BJ (cell line): ENCODE data around the gene ADAT3. TPM values are rescaled to one million over a fixed set of nuclear protein-coding genes. Genes with fewer than 3 reads are reported as not detected.

ENCODE experiments used
- CTCF ChIA-PET: fragments of 350-600 bp; formaldehyde crosslinking; extraction: SDS; loops from one replicate; lab custom pipeline; 2021; ENCODE audit warnings: antibody characterized with exemption, inconsistent platforms; lab: Yijun Ruan, JAX
- POLR2A ChIA-PET: fragments of 300-600 bp; sonication (Branson Sonifier 250); formaldehyde crosslinking; extraction: SDS; loops from one replicate; lab custom pipeline; 2021; ENCODE audit warnings: antibody characterized with exemption; lab: Charles Lee
- DNase-seq: peaks from one replicate; pipeline ENCODE4 v3.0.0-alpha.2; 2011; ENCODE audit warnings: low read depth
- H3K27me3 ChIP-seq: 2 replicates; pipeline ENCODE4 v1.6.0; 2011; ENCODE audit warnings: low read length; ENCODE audit not compliant: control insufficient read depth, insufficient read depth
- H3K36me3 ChIP-seq: 2 replicates; pipeline ENCODE4 v1.5.1; 2011; ENCODE audit warnings: low read length; ENCODE audit not compliant: control insufficient read depth, insufficient read depth
- H3K4me3 ChIP-seq: 2 replicates; pipeline ENCODE4 v1.5.1; 2011; ENCODE audit warnings: low read depth, mild to moderate bottlenecking, control low read depth, low read length
- polyA plus RNA-seq: library from polyadenylated mRNA; depleted of rRNA; stranded (reverse); fragments of >200 nt; gene quantifications from 2 replicates; pipeline ENCODE4 v1.2.3, GENCODE V29; 2011
- TF ChIP-seq, protein P1 (sequence below): IDR thresholded peaks from 2 replicates; pipeline ENCODE4 v1.5.1; 2011; ENCODE audit warnings: low read depth, mild to moderate bottlenecking, control low read depth, inconsistent platforms, low read length, moderate library complexity; ENCODE audit not compliant: insufficient read depth

ADAT3 gene
- polyA plus RNA-seq, 1 experiment = 0.64 TPM

DNA sequence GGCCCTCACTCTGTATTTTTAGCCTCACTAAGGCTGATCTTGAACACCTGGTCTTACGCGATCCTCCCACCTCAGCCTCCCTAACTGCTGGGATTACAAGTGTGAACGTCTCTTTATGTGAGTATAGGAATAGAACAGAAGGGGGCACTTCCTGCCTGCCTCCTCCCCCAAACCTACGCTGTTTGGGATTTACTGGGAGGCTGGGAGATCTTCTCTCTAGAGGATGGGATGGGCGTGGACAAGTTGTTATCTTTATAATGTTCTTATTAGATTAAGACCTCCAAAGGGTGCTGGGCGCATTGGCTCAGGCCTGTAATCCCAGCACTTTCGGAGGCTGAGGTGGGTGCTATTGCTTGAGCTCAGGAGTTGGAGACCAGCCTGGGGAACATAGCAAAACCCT, 32.9 kb downstream of the ADAT3 start:
- H3K36me3 ChIP-seq = no peaks in the 10 kb centered on the region
- ChIA-PET CTCF (interaction anchor here (1.5 kb wide), 1 partner anchor 8 kb away, joined by 7 read pairs; no protein-coding TSS in a partner anchor), POLR2A (no interaction called here)
- DNase-seq = no peak
- TF ChIP-seq, protein P1, sequence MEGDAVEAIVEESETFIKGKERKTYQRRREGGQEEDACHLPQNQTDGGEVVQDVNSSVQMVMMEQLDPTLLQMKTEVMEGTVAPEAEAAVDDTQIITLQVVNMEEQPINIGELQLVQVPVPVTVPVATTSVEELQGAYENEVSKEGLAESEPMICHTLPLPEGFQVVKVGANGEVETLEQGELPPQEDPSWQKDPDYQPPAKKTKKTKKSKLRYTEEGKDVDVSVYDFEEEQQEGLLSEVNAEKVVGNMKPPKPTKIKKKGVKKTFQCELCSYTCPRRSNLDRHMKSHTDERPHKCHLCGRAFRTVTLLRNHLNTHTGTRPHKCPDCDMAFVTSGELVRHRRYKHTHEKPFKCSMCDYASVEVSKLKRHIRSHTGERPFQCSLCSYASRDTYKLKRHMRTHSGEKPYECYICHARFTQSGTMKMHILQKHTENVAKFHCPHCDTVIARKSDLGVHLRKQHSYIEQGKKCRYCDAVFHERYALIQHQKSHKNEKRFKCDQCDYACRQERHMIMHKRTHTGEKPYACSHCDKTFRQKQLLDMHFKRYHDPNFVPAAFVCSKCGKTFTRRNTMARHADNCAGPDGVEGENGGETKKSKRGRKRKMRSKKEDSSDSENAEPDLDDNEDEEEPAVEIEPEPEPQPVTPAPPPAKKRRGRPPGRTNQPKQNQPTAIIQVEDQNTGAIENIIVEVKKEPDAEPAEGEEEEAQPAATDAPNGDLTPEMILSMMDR = no peak
- H3K4me3 ChIP-seq = no peak overlapping the region
- no peaks in the 10 kb centered on the region for H3K27me3 ChIP-seq

DNA sequence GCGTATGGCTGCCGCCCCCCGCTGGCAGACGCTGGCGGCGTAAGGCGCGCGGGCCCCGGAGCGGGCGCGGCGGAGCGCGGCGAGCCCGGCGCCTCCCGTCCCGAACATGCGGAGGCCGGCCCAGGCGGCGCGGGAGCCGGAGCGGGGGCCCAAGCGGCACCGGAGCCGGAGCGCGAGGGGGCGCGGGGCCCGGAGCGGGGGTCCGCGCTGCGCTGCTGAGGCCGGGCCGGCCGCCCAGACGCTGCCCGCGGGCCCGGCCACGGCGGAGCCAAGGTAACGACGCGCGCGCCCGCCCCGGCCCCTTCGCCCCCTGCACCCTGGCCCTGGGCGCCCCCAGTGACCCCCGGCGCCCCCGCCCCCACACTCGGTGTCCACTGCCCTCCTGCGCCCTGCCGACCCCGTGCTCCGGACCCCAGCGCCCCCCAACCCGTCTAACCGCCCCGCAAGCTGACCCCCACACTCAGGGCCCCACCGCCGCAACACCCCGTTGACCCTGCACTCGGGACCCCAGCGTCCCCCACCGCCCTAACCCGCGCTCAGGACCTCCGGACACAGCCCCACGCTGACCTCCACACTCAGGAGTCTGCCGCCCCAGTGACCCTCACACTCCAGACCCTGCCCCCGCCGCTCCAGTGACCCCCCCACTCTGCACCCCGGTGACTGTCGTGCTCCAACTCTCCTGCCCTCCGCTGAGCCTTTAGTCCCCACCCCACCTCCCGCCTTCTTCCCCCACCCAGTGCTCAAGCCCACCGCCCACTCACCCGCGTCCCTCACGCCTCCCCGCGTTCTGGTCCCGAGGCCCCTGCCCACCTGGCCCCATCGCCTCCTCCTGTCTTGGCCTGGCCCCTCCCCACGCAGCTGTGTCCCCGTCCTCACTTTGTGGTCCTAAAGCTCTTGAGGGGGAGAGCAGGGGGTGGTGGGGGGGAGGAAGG, 36.2 kb downstream of the ADAT3 start, which contains the start of gene CSNK1G2:
CSNK1G2 (plus strand) TSS at position 27 of the 932 bp plus-strand sequence. CDS start 28,601 bp downstream, outside the sequence.
- no peaks in the 10 kb centered on the region for H3K27me3 ChIP-seq
- H3K36me3 ChIP-seq = no peaks in the 10 kb centered on the region; the same call in 1 of the 2 replicates
- ChIA-PET CTCF (interaction anchor here (1.2 kb wide), 1 partner anchor 92 kb away, joined by 4 read pairs; the partner anchor contains the start of gene REXO1), POLR2A (no interaction called here)
- DNase-seq = no peak
- TF ChIP-seq, protein P1 = no peak
- peak within 1 kb of the TSS; percentile 80 for H3K4me3 ChIP-seq

DNA sequence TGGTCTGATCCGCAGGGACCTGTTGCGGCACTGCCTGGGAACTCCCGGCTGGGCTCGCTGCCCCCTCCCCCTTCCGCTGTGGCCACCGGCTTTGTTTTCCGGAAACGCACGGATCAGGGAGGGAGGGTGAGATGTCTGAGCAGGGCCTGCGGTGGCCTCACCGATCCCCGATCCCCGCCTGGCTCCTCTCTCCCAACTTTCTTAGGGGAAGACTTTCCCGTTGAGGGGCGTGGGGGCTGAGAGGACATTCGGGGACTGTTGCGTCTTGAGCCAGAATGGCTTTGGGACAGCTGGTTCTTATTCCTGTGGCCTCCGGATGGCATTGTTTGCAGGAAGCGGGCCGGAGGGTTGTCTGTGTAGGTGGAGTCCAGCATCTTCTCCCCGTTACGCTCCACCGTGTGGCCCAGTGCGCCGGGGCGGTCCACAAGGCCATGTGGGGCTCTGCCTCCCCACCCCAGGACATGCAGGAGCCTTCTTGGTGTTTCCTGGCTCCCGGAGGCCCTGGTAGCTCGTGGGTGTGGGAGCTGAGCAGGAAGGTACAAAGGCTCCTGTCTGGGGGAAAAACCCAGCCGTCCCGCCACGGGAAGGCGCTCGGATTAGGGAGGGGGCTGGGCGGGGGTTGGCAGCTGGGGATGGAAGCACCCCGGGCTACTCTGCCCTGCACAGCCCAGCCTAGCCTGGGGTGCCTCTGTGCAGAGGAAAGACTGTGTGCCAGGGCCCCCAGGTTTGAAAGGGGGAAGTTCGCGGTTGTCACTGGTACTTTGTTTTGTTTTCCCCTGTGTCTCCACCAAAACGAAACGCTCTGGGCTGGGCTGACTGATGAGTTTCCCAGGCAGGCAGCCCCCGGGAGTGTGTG, 37.1 kb downstream of the ADAT3 start:
- TF ChIP-seq, protein P1 = no peak
- no peaks in the 10 kb centered on the region; the same call in none of the 2 replicates for H3K36me3 ChIP-seq
- DNase-seq = peak; percentile 8
- ChIA-PET POLR2A (no interaction called here), CTCF (interaction anchor here (1.2 kb wide), 1 partner anchor 93 kb away, joined by 4 read pairs; the partner anchor contains the start of gene REXO1)
- peak overlapping the region; percentile 80 for H3K4me3 ChIP-seq
- no peaks in the 10 kb centered on the region for H3K27me3 ChIP-seq

DNA sequence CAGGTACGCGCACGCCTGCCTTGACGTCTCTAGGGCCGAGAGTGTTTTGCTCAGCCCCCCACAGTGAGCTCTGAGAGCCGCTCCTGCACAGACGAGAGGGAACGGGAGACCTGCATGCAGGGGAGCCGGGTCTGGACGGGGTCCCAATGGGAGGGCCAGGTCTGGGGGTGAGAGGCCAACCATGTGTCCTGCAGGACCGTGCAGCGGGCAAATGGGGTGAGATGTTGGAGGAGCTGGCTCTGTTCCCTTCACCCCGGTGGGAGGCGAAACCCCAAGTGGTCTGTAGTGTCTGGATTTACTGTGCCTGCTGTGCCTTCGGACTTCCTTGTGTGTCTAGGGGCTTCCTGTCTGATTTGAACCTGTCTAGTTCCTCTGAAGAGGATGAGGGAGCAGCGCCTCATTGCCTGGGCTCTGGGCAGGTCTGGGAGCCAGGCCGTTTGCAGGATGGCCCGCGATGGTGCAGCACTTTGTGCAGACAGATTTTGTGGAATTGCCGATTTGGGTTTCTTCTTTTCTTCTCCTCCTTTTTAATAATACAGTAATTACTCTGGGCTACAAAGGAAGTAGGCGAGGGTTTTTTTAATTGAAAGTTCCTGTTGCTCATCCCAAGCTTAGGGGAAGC, 37.8 kb downstream of the ADAT3 start:
- Histone ChIP-seq H3K4me3 (peak overlapping the region; percentile 80), H3K36me3 (no peaks in the 10 kb centered on the region; the same call in none of the 2 replicates), H3K27me3 (no peaks in the 10 kb centered on the region)
- DNase-seq = no peak
- TF ChIP-seq, protein P1 = no peak
- CTCF ChIA-PET = interaction anchor here (1.2 kb wide), 2 partner anchors 13 to 94 kb away, joined by 4 to 5 read pairs; partner anchors contain the start of gene REXO1
- POLR2A ChIA-PET = no interaction called here
